HAP-1 (cell line): Measurements from ENCODE around the gene RRM1.
A peak's percentile ranks its signal among the peaks of the same experiment; 100 is the strongest.

Experiments used
- DNase-seq, 2 experiments: peaks; one replicate each; pipeline ENCODE4 v3.0.0-alpha.2; 2016 to 2020; ENCODE audit warnings: low spot score in 2 of 2
- H3K27me3 ChIP-seq: fragments of 250-450 bp; sonication (Bioruptor Pico); 2 replicates; pipeline ENCODE4 v1.5.1; 2020; ENCODE audit warnings: low read depth, mild to moderate bottlenecking, moderate library complexity
- H3K36me3 ChIP-seq: fragments of 250-450 bp; sonication (Bioruptor Pico); replicated peaks from 2 replicates; pipeline ENCODE4 v1.5.1; 2020; ENCODE audit warnings: mild to moderate bottlenecking
- H3K4me1 ChIP-seq: fragments of 250-450 bp; sonication (Bioruptor Pico); 2 replicates; pipeline ENCODE4 v1.5.1; 2020; ENCODE audit warnings: mild to moderate bottlenecking
- H3K4me3 ChIP-seq: fragments of 250-450 bp; sonication (Bioruptor Pico); 2 replicates; pipeline ENCODE4 v1.5.1; 2020; ENCODE audit warnings: mild to moderate bottlenecking, moderate library complexity
- H3K9me3 ChIP-seq: fragments of 250-450 bp; sonication (Bioruptor Pico); 2 replicates; pipeline ENCODE4 v1.5.1; 2020; ENCODE audit warnings: mild to moderate bottlenecking, moderate library complexity
- in situ Hi-C: fragments of 300-500 bp; cut with MboI; formaldehyde crosslinking; loops from 3 replicates; pipeline ENCODE4 v1.14.3; 2020; ENCODE audit warnings: low sequenced_read_pairs, inconsistent platforms, mixed read lengths

The RRM1 gene

DNA sequence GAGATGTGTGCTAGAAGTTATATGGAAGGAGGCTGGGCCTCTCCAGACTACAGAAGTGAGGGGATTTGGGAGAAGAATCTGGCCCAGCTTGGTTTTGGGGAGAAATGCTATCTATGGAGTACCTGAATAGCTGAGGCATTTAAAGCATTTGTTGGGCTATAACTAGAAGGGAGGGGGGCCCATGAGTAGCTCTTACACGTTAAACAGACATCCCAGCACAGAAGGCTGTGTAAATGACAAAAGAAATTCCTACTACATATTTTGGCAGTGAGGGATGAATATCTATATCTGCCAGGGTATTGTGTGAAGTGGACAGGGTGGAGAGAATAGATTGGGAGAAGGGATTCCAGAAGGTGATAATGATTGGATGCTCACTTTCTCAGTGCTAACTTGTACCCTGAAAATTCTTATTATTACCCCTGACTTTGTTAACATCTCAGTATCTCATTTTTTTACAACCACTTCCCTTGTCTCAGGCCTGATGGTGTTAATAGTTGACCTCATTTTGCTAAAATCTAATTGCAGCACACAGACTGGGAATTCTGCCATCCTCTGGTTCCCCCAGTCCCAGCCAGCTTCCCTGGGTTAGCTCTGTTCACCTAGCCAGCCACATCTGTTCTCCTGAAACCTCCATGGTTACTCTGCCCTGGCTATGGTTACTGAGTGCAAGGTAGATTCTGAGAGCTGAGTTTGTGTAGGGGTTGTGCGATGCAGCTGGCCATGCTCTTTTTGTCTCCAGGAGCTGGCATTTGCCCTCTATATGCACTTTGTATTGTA, 28.8 kb upstream of the RRM1 start:
- in situ Hi-C loops: no loop called here
- no peaks in the 10 kb centered on the region for H3K9me3 ChIP-seq
- H3K4me3 ChIP-seq: no peak overlapping the region
- no peaks in the 10 kb centered on the region for H3K4me1 ChIP-seq
- peaks cover 2% of the 10 kb centered on the region; the same call in 1 of the 2 replicates for H3K36me3 ChIP-seq
- no peaks in the 10 kb centered on the region for H3K27me3 ChIP-seq
- no peak for DNase-seq

DNA sequence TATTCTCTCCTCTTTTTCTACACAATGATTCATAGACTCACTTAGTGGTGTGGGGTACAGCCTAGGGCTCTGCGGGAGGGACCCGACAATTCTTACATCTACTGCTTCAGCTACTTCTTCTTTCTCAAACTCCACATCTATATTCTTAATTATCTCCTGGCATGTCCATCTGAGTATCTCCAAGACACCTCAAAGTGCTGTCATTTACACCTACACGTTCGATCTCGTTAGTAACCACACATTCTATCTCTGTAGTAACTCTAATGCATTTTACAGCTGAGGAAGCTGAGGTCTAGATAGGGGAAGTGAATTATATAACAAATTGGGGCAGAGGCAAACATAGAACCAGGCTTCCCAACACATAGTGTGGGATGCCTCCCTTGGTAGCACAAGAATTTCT, 27.7 kb upstream of the RRM1 start:
- no peaks in the 10 kb centered on the region for H3K36me3 ChIP-seq
- no peaks in the 10 kb centered on the region for H3K9me3 ChIP-seq
- DNase-seq: no peak
- H3K27me3 ChIP-seq: no peaks in the 10 kb centered on the region
- in situ Hi-C loops: no loop called here
- no peaks in the 10 kb centered on the region for H3K4me1 ChIP-seq
- H3K4me3 ChIP-seq: no peak overlapping the region

DNA sequence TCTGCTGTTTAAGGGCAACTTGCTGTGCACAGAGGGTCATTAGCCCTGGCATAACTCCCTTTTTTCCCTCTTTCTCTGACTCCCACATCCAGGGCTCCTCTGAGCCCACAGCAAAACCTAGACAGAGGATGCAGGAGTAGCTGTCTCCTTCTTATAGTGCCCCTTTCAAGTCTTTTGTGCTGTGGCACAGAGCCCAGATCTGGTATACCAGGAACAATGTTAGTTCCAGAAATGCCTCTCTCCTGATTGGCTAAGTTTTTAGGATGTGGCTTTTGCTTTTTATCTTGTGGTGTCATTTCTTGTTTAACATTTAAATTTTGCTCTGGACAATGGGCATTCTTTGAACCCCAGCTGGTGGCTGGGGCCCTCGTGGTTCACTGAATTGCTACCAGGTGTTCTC, 25.6 kb upstream of the RRM1 start:
- in situ Hi-C loops: no loop called here
- no peaks in the 10 kb centered on the region for H3K9me3 ChIP-seq
- H3K36me3 ChIP-seq: no peaks in the 10 kb centered on the region; the same call in 1 of the 2 replicates
- no peaks in the 10 kb centered on the region for H3K27me3 ChIP-seq
- DNase-seq: no peak
- H3K4me3 ChIP-seq: no peak overlapping the region
- H3K4me1 ChIP-seq: no peaks in the 10 kb centered on the region

DNA sequence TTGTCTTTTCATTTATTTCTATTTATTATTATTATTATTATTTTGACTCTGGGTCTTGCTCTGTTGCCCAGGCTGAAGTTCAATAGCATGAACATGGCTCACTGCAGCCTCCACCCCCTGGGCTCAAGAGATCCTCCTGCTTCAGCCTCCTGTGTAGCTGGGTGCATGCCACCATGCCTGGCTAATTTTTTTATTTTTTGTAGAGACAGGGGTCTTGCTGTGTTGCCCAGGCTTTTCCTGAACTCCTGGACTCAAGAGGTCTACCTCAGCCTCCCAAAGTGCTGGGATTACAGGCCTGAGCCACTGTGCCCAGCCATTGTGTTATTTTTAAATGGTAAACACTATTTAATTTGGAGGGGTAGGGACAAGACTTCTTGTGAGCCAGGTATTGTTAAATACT, 23.3 kb upstream of the RRM1 start:
- in situ Hi-C loops: loop anchor here (5.0 kb wide), 1 partner anchor 224 kb away; no protein-coding TSS in a partner anchor

DNA sequence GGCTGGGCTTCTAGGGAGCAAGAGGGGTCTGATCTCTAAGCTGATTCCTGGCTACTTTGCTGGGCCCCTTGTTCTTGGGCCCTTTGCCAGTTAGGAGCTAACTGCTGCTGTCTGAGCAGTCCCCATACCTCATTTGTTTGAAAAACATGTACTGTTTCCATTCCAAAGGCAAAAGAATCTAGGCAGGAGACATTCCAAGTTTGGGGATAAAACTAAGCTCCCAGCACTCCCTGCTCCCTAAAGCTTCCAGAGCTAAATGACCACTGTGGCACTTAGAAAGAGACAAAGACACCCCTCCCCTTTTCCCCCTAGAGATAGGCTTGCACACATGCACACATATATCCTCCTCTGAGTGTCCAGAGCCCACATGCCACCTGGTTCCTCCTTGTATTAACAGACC, 22.7 kb upstream of the RRM1 start:
- Histone ChIP-seq H3K27me3 (no peaks in the 10 kb centered on the region), H3K4me1 (no peaks in the 10 kb centered on the region), H3K36me3 (no peaks in the 10 kb centered on the region; the same call in 1 of the 2 replicates), H3K4me3 (no peak overlapping the region), H3K9me3 (no peaks in the 10 kb centered on the region)
- no peak for DNase-seq
- in situ Hi-C loops: loop anchor here (5.0 kb wide), 1 partner anchor 225 kb away; no protein-coding TSS in a partner anchor

More for the DNA sequence above, 23.3 kb upstream of the RRM1 start:
- H3K9me3 ChIP-seq: no peaks in the 10 kb centered on the region
- no peak for DNase-seq
- H3K4me1 ChIP-seq: no peaks in the 10 kb centered on the region
- H3K4me3 ChIP-seq: no peak overlapping the region
- H3K36me3 ChIP-seq: no peaks in the 10 kb centered on the region; the same call in 1 of the 2 replicates
- no peaks in the 10 kb centered on the region for H3K27me3 ChIP-seq

DNA sequence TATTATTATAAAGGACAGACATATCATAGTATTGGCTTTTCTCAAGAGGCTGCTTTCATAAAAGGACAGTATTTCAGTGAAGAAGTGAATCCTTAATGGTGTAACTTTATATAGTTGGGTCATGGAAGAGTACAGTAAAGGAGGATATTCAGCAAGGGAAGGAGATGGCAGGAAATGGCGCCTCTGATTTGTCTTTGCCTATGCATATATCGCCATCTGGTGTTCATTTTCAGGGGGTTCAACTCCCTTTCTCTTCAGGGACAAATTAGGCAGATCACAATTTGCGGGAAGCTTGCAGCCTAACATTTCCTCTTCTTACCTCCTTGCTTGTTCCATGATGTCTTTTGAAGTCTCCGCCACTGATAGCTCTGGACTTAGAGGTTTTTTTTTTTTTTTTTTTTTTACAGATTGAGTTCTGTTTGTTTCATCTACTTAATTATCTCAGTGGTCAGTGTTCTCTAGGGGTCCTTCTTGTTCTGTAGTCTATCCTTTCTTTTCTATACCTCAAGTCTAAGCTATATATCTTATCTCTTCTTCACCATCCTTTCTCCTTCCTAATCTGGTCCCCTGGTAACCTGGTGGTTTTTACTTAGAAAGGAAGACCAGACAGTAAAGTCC, 21.8 kb upstream of the RRM1 start:
- H3K36me3 ChIP-seq: no peaks in the 10 kb centered on the region; the same call in 1 of the 2 replicates
- no peaks in the 10 kb centered on the region for H3K27me3 ChIP-seq
- H3K9me3 ChIP-seq: no peaks in the 10 kb centered on the region
- H3K4me3 ChIP-seq: no peak overlapping the region
- DNase-seq: peak; percentile 68 to 76
- in situ Hi-C loops: loop anchor here (5.0 kb wide), 1 partner anchor 225 kb away; no protein-coding TSS in a partner anchor
- no peaks in the 10 kb centered on the region for H3K4me1 ChIP-seq

DNA sequence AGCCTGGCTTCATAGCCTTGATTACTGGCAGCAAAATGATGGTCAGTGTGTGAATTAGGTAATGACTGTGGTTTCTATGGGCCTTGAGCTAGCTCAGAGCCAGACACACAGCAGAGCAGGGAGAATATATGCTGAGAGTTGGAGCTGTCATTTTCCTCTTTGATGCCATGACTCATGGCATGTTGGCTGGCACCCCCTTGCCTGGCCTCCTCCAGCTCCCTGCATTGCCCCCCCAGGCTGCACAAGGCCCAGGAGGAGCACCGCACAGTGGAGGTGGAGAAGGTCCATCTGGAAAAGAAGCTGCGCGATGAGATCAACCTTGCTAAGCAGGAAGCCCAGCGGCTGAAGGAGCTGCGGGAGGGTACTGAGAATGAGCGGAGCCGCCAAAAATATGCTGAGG, 20.3 kb upstream of the RRM1 start:
- H3K36me3 ChIP-seq: no peaks in the 10 kb centered on the region; the same call in 1 of the 2 replicates
- in situ Hi-C loops: loop anchor here (5.0 kb wide), 1 partner anchor 227 kb away; no protein-coding TSS in a partner anchor
- no peak for DNase-seq
- no peaks in the 10 kb centered on the region for H3K4me1 ChIP-seq
- H3K4me3 ChIP-seq: no peak overlapping the region
- no peaks in the 10 kb centered on the region for H3K27me3 ChIP-seq
- H3K9me3 ChIP-seq: no peaks in the 10 kb centered on the region

DNA sequence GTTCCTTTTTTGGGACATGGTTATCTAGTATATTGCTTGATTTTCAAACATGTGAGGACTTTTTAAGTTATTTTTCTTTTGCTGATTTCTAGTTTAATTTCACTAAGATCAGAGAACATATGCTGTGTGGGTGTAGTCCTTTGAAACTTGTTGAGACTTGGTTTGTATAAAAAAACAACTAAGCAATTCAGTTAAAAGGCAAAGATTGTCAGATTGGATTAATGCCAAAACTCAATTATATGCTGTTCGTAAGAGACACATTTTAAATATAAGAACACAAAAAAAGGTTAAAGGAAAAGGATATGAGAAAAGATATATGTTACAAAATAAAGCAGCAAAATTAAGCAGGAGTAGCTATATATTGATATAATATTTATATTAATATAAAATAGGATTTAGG, 17.8 kb upstream of the RRM1 start:
- in situ Hi-C loops: no loop called here
- Histone ChIP-seq H3K4me1 (no peaks in the 10 kb centered on the region), H3K27me3 (no peaks in the 10 kb centered on the region), H3K9me3 (no peaks in the 10 kb centered on the region), H3K4me3 (no peak overlapping the region), H3K36me3 (no peaks in the 10 kb centered on the region; the same call in 1 of the 2 replicates)
- no peak for DNase-seq

DNA sequence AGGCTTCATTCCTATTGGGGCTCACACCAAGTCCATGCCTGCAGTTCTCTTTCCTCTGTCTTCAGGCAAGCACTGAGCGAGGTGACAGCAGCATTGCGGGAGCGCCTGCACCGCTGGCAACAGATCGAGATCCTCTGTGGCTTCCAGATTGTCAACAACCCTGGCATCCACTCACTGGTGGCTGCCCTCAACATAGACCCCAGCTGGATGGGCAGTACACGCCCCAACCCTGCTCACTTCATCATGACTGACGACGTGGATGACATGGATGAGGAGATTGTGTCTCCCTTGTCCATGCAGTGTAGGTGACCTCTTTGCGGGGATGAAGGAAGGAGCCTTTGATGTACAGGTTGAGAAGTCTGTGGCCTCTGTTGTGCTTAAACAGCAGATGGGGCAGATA, 11.4 kb upstream of the RRM1 start:
- in situ Hi-C loops: no loop called here

DNA sequence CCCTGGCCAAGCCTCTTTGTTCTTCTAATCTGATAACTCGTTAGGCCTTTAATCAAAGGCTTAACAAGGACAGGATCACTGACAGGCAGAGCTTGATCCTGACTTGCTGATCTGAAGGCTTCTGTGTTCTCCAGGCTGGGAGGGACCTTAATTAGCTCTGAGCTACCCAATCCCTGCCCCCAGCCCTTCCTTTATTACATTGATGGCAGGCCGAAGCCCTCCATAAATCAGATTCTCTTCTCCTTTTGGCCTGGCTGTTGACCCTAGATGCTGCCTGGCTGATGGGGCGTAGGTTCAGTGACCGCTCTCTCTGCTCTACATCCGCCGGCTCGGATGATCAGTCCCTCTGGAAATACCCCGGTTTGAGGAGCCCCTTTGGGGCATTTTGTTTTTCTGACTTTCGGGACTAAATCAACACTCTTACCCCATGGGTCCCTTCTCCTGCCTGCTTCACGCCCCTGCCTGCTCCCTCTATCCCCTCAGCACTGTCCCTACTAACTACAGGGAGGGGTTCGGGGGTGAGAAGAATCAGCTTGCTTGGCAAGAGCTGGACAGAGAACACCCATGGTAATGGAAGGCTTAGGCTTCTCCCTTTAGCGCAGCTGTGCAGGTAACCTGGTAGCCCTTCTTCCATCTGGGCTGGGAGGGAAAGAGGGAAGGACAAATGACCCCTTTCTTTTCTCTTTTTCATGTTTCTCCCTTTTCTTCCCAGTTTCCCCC, 10.0 kb upstream of the RRM1 start:
- Histone ChIP-seq H3K36me3 (no peaks in the 10 kb centered on the region; the same call in 1 of the 2 replicates), H3K4me1 (0 out of 2 replicates have a peak, but pooled peaks cover 7% of the 10 kb centered on the region), H3K4me3 (no peak overlapping the region), H3K9me3 (no peaks in the 10 kb centered on the region), H3K27me3 (no peaks in the 10 kb centered on the region)
- no peak for DNase-seq
- in situ Hi-C loops: no loop called here

More for the DNA sequence above, 11.4 kb upstream of the RRM1 start:
- H3K4me3 ChIP-seq: no peak overlapping the region
- H3K9me3 ChIP-seq: no peaks in the 10 kb centered on the region
- 0 out of 2 replicates have a peak, but pooled peaks cover 7% of the 10 kb centered on the region for H3K4me1 ChIP-seq
- no peak for DNase-seq
- no peaks in the 10 kb centered on the region for H3K27me3 ChIP-seq
- no peaks in the 10 kb centered on the region; the same call in 1 of the 2 replicates for H3K36me3 ChIP-seq

DNA sequence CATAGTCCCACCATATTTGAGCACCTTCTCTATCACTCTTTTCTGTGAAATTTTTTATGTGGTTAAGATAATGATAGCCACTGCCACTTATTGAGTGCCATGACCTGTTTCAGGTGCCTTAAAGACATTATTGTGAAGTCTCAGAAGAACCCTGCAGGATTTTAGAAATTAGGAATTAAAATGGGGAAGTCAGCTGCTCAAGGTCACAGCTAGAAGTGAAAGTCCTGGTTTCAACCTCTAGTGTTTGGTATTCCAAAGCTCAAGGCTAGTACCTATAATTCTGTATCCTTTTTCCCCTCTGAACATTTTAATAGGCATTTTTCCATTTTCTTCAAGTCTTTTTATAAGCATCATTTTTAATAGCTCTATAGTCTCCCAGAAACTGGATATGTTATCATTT, 9.0 kb upstream of the RRM1 start:
- H3K4me3 ChIP-seq: no peak overlapping the region
- H3K36me3 ChIP-seq: no peaks in the 10 kb centered on the region; the same call in 1 of the 2 replicates
- no peaks in the 10 kb centered on the region for H3K9me3 ChIP-seq
- no peaks in the 10 kb centered on the region for H3K27me3 ChIP-seq
- DNase-seq: no peak
- in situ Hi-C loops: no loop called here
- H3K4me1 ChIP-seq: 0 out of 2 replicates have a peak, but pooled peaks cover 7% of the 10 kb centered on the region

DNA sequence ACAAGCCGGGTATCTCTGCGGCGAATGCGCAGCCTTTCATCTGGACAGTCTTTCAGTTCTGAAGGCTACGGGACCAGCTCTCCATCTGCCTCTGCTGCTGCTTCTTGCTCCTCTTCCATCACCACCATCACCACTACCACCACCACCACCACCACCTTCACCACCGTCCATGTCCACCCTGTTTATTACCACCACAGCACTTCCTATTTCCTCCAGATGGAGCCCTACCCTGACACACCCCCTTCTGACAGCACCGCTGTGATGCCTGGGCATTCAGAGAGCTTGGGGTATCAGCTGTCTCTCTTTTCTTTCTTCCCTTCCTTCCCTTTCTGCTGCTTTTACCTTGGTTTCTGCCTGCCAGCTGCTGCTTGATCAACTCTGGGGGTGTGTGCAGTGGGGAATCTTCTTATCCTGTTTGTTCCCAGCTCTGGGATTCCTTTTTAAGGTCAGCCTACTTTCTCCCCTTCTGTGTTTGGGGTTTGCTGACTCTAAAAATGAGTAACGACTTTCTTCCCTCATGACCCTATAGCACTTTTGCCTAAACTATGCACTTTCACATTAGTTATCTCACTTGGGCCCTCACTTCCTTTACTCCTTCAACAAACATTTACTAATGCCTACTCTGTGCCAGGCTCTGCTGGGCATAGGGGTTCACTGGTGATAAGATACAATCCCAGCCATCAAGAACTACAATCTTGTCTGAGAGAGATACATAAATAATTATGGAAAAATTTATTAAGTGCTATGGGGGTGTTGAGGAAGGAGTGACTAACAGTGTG, 7.8 kb upstream of the RRM1 start:
- Histone ChIP-seq H3K9me3 (no peaks in the 10 kb centered on the region), H3K27me3 (no peaks in the 10 kb centered on the region), H3K4me3 (no peak overlapping the region), H3K4me1 (0 out of 2 replicates have a peak, but pooled peaks cover 7% of the 10 kb centered on the region), H3K36me3 (no peaks in the 10 kb centered on the region; the same call in 1 of the 2 replicates)
- in situ Hi-C loops: no loop called here
- DNase-seq: no peak

DNA sequence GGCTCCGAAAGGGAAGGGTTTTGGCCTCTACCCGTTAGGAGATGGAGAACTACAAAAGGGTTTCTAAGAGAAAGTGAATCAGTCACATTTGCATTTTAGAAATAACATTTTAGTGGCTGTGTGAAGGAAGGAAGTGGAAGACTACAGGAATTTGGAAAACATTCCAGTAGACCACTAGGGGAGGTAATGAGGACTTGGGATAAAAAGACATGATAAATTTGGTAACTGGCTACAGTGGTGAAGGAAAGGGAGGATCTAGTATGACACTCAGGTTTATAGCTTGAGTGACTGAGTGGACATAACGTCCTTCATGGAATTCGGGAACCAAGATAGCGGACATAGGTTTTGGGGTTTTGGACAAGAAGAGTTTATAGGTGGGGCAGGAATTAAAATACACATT, 7.0 kb upstream of the RRM1 start:
- H3K4me3 ChIP-seq: no peak overlapping the region
- no peaks in the 10 kb centered on the region for H3K27me3 ChIP-seq
- DNase-seq: no peak
- 0 out of 2 replicates have a peak, but pooled peaks cover 7% of the 10 kb centered on the region for H3K4me1 ChIP-seq
- in situ Hi-C loops: no loop called here
- no peaks in the 10 kb centered on the region for H3K9me3 ChIP-seq
- H3K36me3 ChIP-seq: no peaks in the 10 kb centered on the region; the same call in 1 of the 2 replicates
